SK-N-DZ (cell line): ENCODE results near the gene TMEM198.

ENCODE experiments used
- DNase-seq: peaks from one replicate; pipeline ENCODE4 v3.0.0-alpha.2; 2015; ENCODE audit warnings: low spot score

TMEM198 gene

DNA sequence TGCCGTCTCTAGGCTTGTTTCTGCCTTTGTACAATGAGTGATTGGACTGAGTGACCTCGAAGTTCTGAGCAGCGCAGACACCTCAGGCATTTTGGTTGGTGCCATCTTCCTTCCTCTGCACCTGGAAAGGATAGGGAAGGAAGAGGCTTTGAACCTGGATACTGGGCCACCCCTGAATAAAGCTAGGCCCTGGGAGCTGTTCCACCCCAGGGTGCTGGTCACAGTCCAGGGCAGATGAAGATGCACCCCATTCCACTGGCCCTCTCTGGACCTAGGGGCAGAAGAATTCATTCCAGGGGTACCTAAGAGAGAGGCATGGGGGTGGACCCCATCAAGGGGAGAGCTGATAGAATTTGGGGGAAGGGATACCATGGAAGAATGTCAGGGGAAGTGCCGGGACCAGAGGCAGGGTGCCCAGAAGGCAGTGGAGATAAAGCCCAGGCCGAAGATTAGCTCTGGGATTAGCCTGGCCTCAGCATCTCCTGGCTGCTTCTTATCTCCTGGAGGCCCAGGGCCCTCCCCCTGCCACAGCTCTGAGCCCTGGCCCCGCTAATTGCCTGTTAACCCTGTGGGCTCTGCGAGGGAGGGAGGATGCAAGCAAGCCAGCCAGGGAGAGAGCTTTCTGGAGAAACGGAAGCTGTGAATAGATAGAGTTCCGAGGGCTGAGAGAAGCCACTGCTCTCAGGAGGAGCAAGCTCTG lies 18.1 kb upstream of the TMEM198 start:
- DNase-seq: peak; percentile 92

- no peak for DNase-seq
Measured at GRCh38 chr2:219526320-219527075, 17.3 kb upstream of the TMEM198 start.

DNA sequence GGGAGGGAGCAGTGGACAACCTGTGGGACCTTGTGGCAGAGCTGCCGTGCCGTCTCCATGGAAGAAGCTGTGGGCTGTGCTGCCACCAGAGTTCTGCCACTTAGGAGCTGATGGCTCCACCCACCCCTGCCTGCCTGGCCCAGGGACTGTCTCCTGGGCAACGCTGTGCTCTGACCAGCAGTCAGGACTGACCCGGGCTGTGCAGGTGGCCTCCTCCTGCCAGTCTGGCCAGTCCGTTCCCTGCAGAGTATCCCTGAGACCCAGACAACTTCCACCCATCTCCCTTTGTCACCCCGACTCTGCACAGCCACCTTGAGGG lies 16.8 kb upstream of the TMEM198 start:
- DNase-seq: no peak

DNA sequence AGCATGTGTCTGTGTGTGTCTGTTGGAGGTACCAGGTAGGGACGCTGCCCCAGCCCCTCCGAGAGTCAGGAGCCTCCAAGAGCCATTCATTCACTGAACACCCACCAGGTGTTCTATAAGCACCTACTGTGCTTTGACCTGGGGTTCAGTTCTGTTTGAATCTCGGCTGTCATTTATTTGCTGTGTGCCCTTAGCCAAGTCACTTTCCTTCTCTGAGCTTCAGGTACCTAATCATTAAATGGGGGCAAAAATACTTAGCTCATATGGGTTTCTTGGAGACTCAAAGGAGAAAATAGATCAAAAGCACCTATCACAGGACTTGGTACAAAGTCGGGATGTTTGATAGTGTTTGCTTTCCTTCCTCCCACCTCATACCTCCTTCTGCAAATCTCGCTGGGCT lies 16.4 kb upstream of the TMEM198 start:
- no peak for DNase-seq

GRCh38 chr2:219530048-219530963 lies 13.5 kb upstream of the TMEM198 start:
- DNase-seq: peak; percentile 84

DNA sequence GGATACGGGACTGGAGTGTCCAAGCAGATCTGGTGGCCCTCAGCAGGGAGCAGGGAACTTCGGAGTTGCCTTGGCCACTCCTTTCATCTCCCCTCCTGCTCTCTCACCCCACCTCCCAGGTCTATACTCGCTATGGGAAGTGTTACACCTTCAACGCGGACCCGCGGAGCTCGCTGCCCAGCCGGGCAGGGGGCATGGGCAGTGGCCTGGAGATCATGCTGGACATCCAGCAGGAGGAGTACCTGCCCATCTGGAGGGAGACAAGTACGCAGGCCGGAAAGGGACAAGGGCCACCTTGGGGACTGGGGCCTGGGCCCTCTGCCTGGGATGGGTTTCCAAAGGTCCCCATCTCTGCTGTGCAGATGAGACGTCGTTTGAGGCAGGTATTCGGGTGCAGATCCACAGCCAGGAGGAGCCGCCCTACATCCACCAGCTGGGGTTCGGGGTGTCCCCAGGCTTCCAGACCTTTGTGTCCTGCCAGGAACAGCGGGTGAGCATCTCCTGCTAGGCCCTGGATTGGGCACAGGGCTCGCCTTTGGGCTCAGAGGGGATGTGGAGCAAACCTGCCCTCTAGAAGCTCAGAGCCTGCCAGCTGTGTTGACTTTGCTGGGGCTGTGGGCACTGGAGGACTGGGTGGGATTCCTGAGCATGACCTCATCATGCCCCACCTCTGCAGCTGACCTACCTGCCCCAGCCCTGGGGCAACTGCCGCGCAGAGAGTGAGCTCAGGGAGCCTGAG lies 12.0 kb upstream of the TMEM198 start:
- no peak for DNase-seq

DNA sequence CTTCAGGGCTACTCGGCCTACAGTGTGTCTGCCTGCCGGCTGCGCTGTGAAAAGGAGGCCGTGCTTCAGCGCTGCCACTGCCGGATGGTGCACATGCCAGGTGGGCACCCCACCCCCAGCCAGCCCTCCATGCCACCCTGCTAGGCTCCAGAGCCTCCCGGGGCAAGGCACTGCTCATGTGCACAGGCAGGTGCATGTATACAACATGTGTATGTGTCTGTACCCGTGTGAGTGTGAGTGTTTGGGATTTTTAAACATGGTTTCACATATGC lies 11.5 kb upstream of the TMEM198 start:
- DNase-seq: no peak

- DNase-seq: no peak
Measured at GRCh38 chr2:219533930-219534661, 9.7 kb upstream of the TMEM198 start.

GRCh38 chr2:219536425-219536824 lies 7.4 kb upstream of the TMEM198 start:
- no peak for DNase-seq

GRCh38 chr2:219536967-219537366 lies 6.9 kb upstream of the TMEM198 start:
- DNase-seq: no peak

GRCh38 chr2:219537657-219538488 lies 6.0 kb upstream of the TMEM198 start:
- DNase-seq: no peak

DNA sequence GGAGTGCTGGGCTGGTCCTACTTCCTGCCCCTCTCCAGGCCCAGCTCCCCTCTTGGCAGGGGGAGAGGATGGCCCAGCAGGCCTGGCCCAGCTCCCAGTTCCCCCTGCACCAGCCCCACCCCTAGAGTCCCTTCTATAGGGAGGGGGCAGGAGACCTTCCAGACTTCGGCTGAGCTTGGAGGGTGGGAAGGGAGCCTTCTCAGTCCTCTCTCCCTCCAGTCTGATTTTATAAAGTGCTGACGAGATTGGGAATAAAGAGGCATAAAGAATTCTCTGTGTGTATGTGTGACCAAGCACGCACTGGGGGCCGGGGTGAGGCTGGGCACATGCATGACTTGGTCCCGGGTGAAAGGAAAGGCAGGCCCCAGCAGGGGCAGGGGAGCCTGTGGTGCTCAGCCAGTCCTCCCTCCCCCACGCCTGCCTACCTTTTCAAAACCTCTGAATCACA lies 5.3 kb upstream of the TMEM198 start:
- DNase-seq: no peak

DNA sequence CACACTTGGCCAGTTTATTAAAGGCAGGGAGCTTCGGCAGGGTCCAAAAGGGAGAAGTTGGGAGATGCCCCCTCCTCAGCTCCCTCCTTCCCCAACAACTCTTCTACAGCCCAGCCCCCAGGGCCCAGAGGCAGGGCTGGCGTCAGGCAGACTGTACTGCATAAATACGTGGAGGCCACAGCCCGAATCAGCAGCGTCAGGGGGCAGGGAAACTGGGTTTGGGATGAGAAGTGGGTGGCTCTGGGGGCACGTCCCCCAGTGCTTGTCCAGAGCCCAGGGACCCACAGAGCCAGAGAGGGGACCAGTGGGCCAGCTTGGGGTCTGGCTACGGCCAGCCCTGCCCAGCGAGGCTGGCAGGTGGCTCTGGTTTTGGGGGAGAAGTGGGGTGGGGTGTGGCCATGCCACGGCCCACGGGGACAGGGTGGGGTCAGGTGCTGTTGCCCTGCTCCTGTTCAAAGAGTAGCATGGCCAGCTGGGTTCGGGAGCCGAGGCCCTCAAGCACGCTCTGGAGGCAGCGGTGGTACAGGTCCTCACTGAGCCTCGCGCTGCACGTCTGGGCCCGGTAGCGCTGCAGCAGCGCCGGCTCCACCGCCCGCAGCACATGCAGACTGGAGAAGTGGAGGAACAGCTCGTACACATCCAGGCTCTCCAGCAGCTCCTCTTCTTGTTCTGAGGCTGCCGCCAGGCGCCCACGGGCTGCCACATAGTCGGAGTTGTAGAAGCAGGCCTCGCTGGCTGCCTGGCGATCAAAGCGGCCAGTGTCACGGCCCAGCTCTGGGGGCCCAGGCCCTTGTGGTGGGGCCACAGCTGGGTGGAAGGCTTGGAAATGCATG lies 4.7 kb upstream of the TMEM198 start:
- DNase-seq: no peak

DNA sequence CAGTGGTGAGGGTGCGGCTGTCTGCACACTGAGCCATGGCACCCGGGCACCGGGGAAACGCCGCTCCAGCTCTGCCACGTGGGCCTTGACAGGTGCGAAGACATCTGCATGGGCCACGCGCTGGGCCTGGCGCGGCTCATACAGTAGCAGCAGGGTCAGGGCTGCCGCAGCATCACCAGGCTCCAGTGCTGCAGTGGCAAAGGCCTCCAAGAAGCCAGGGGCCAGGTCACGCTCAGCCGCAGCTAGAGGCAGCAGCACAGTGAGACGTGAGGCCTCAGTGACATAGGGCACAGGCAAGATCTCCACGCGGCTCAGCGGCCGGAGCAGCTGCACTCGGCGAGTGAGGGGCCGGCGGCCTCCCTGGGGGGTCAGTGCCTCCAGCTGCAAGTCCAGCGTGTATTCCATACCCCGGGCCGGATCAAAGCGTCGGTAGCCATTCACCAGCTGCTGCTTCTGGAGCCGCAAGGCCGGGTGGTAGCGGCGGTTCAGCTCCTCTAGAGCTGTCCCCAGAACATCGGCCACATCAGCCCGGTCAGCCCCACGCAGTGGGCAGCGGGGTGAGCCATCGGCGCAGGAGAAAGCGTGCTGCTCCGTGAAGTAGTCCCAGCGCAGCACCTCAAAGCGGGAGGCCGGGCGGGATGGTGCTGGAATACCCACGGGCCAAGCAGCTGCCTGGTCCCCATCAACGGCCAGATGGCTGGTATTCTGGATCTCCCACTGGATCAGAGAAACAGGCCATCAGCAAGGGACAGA lies 3.7 kb upstream of the TMEM198 start:
- DNase-seq: no peak

DNA sequence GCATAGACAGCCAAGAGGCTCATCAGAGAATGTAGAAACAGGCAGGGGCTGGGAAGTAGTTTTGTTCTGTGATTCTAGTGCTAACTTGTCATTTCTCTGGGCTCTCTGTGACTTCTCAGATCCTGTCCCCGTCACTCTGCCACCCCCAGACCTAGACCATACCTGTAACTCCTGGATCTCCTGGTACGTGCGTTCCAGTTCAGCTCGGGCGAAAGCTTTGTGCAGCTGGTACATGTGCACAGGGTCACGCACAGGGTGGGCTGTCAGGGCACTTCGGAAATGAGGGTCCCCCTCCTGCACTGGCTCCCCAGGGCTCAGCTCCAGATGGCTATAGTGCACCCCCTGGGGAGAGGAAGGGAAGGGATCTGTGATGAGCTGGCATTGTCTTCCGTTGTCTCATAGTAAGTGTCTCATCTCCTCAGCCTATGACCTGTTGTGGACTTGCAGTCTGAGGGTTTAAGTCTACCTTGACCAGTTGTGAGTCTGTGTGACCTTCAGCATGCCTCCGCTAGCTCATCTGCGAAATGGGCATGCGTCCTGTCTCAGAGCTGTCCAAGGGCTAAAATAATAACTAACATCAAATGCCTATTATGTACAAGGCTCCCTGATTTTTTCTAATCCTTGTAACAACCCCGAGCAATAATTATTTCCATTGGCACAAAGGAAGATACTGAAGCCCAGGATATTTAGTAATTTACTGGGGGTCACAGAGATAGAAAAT lies 2.9 kb upstream of the TMEM198 start:
- no peak for DNase-seq

GRCh38 chr2:219541611-219542180 lies 2.1 kb upstream of the TMEM198 start:
- peak; percentile 82 for DNase-seq

DNA sequence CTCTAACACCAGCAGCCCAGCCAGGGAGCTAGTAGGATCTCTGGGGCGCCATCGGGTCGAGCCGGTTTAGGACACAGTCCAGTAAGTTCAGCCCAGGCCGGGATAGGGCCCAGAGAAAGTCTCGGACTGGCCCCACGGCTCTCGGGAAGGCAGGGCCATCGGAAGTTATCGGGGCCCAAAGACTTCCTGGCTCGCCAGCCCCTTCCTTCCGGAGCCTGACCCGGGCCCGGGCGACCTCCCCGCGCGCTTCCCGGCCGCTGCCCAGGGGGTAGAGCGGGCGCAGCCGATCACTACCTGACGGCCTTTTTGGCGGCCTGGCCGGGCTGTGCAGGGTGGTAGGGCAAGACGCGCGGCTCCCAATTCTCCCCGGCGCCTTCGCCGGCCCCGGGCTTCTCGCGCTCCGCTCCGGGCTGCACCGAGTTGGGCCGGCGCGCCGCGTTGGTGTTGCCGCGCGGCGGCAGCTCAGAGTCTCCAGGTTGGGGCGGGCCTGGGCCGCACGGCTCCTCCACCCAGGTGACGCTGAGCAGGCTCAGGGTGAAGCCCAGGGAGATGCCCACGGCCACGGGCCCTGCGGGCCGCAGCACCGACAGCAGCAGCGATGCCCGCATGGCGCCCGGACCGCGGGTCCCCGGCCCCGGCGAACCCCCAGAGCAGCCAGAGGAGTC lies 765 bp upstream of the TMEM198 start:
- no peak for DNase-seq
